Lower lobe of right lung (tissue), 2 donors: ENCODE measurements around the gene CDC26. TPM values are rescaled to one million over a fixed set of nuclear protein-coding genes. Genes with fewer than 3 reads are reported as not detected.
"Not testable (repeated sequence)": the region's sequence is repeated elsewhere in the genome, so short reads cannot be mapped to it uniquely, and the experiment has no call there.

Source experiments
- ATAC-seq, 2 donors: fragments of 200-7000 bp; cut with Tn5 transposase; one replicate each; pipeline ENCODE4 v1.9.1; 2020 to 2022; ENCODE audit warnings: mild to moderate bottlenecking in 2 of 2, moderate library complexity in 2 of 2
- DNase-seq: peaks from one replicate; pipeline ENCODE4 v3.0.0-alpha.2; 2020
- H3K27ac ChIP-seq: fragments of 200-600 bp; one replicate; pipeline ENCODE4 v1.8.0; 2022
- H3K27me3 ChIP-seq: fragments of 200-600 bp; one replicate; pipeline ENCODE4 v1.8.0; 2022; ENCODE audit warnings: low read depth
- H3K36me3 ChIP-seq: fragments of 200-600 bp; one replicate; pipeline ENCODE4 v1.8.0; 2022; ENCODE audit warnings: mild to moderate bottlenecking
- H3K4me1 ChIP-seq: fragments of 200-600 bp; one replicate; pipeline ENCODE4 v1.8.0; 2022
- H3K4me3 ChIP-seq: fragments of 200-600 bp; one replicate; pipeline ENCODE4 v1.8.0; 2022; ENCODE audit warnings: mild to moderate bottlenecking
- H3K9me3 ChIP-seq: fragments of 200-600 bp; one replicate; pipeline ENCODE4 v1.8.0; 2022
- CTCF ChIP-seq: fragments of 200-600 bp; IDR thresholded peaks from one replicate; pipeline ENCODE4 v1.8.0; 2022; ENCODE audit warnings: antibody characterized with exemption, mild to moderate bottlenecking
- intact Hi-C: fragments of 100-400 bp; cut with DNase I; formaldehyde crosslinking; loops from one replicate; pipeline ENCODE4 v1.11.0; 2022
- total RNA-seq: library from RNA; stranded (reverse); fragmentation: NEBNext Ultra II Directional; extraction: Animal tissue kit (Norgen Biotek cat#: 25700); gene quantifications from one replicate; pipeline ENCODE4 v1.2.1, GENCODE V29; 2021
- donor health status: DM: no; HTN: yes; CAD: no; lungs with severe emphysema.

Gene CDC26
- total RNA-seq, 1 donor from 2014 or later = 29.1 TPM

GRCh38 chr9:113241161-113241560, 34.2 kb downstream of the CDC26 start:
- Histone ChIP-seq H3K27ac (no peak overlapping the region), H3K9me3 (no peaks in the 10 kb centered on the region), H3K4me1 (peaks cover 13% of the 10 kb centered on the region), H3K27me3 (no peaks in the 10 kb centered on the region), H3K4me3 (no peak overlapping the region), H3K36me3 (no peaks in the 10 kb centered on the region)
- DNase-seq (no peak), ATAC-seq (no peak)
- intact Hi-C loops = no loop called here
- TF ChIP-seq CTCF = no peak

GRCh38 chr9:113238859-113239232, 36.5 kb downstream of the CDC26 start:
- no peak for DNase-seq
- H3K36me3 ChIP-seq = no peaks in the 10 kb centered on the region
- intact Hi-C loops = no loop called here
- peaks cover 14% of the 10 kb centered on the region for H3K4me1 ChIP-seq
- no peak for TF ChIP-seq CTCF
- ATAC-seq = no peak
- no peaks in the 10 kb centered on the region for H3K27me3 ChIP-seq
- no peak overlapping the region for H3K4me3 ChIP-seq
- no peak overlapping the region for H3K27ac ChIP-seq
- H3K9me3 ChIP-seq = no peaks in the 10 kb centered on the region

GRCh38 chr9:113238202-113238858, 37.0 kb downstream of the CDC26 start:
- intact Hi-C loops = no loop called here
- no peak for TF ChIP-seq CTCF

GRCh38 chr9:113237026-113237425, 38.3 kb downstream of the CDC26 start:
- Histone ChIP-seq H3K9me3 (no peaks in the 10 kb centered on the region), H3K27me3 (no peaks in the 10 kb centered on the region), H3K27ac (no peak overlapping the region), H3K36me3 (no peaks in the 10 kb centered on the region), H3K4me1 (peaks cover 32% of the 10 kb centered on the region), H3K4me3 (no peak overlapping the region)
- TF ChIP-seq CTCF = no peak
- DNase-seq = no peak
- intact Hi-C loops = no loop called here
- no peak for ATAC-seq

More at GRCh38 chr9:113238202-113238858, 37.0 kb downstream of the CDC26 start:
- H3K36me3 ChIP-seq = no peaks in the 10 kb centered on the region
- no peak overlapping the region for H3K4me3 ChIP-seq
- H3K4me1 ChIP-seq = peaks cover 19% of the 10 kb centered on the region
- no peaks in the 10 kb centered on the region for H3K9me3 ChIP-seq
- no peaks in the 10 kb centered on the region for H3K27me3 ChIP-seq
- DNase-seq = no peak
- no peak for ATAC-seq
- no peak overlapping the region for H3K27ac ChIP-seq

GRCh38 chr9:113235701-113236255, 39.6 kb downstream of the CDC26 start:
- H3K27ac ChIP-seq, H3K36me3 ChIP-seq, intact Hi-C loops, H3K27me3 ChIP-seq, H3K4me3 ChIP-seq, H3K9me3 ChIP-seq, ATAC-seq: not testable (repeated sequence)
- peak; percentile 54 for DNase-seq
- peaks cover 35% of the 10 kb centered on the region for H3K4me1 ChIP-seq

GRCh38 chr9:113231701-113232100, 43.7 kb downstream of the CDC26 start:
- H3K27ac ChIP-seq = peak overlapping the region; percentile 81

More at GRCh38 chr9:113231701-113232100, 43.7 kb downstream of the CDC26 start:
- Histone ChIP-seq H3K4me1 (peaks cover 33% of the 10 kb centered on the region), H3K27me3 (no peaks in the 10 kb centered on the region), H3K9me3 (no peaks in the 10 kb centered on the region), H3K36me3 (no peaks in the 10 kb centered on the region), H3K4me3 (no peak overlapping the region)
- no peak for TF ChIP-seq CTCF
- intact Hi-C loops = no loop called here
- no peak for ATAC-seq
- no peak for DNase-seq
